Cardiac muscle cell (in vitro differentiated cells and primary cell): ENCODE measurements around the gene C1QBP. TPM values are rescaled to one million over a fixed set of nuclear protein-coding genes. Genes with fewer than 3 reads are reported as not detected.
"Not testable (repeated sequence)": the region's sequence is repeated elsewhere in the genome, so short reads cannot be mapped to it uniquely, and the experiment has no call there.

Experiments
- DNase-seq, 2 donors: peaks; one replicate each; pipeline versions ENCODE4 v3.0.0 to v3.0.0-alpha.2; 2010 to 2017; ENCODE audit warnings: low read depth in 1 of 2, low spot score in 1 of 2
- H3K27ac ChIP-seq: fragments of 200-600 bp; sonication (generic); 2 replicates; pipeline ENCODE4 v1.5.1; 2016
- H3K27me3 ChIP-seq: fragments of 200-600 bp; sonication (generic); 2 replicates; pipeline ENCODE4 v1.6.0; 2016; ENCODE audit warnings: control low read depth
- H3K36me3 ChIP-seq: fragments of 200-600 bp; sonication (generic); 2 replicates; pipeline ENCODE4 v1.5.1; 2016; ENCODE audit warnings: control low read depth
- H3K4me1 ChIP-seq: fragments of 200-600 bp; sonication (generic); 2 replicates; pipeline ENCODE4 v1.8.1; 2017; ENCODE audit warnings: low read depth, mild to moderate bottlenecking, mixed run types
- H3K4me3 ChIP-seq: fragments of 200-600 bp; sonication (generic); 2 replicates; pipeline ENCODE4 v1.5.1; 2016; ENCODE audit warnings: mild to moderate bottlenecking
- H3K9me3 ChIP-seq: fragments of 200-600 bp; sonication (generic); 2 replicates; pipeline ENCODE4 v1.5.1; 2017; ENCODE audit warnings: low read depth, mild to moderate bottlenecking, control low read depth
- polyA plus RNA-seq: library from polyadenylated mRNA; unstranded; fragments of >200 nt; fragmentation: Nextera tagmentation; extraction: Ambion mirVana; gene quantifications from 2 replicates; pipeline ENCODE4 v1.2.1, GENCODE V29; 2016
- total RNA-seq: library from RNA; depleted of rRNA; stranded (reverse); fragments of >200 nt; gene quantifications from 2 replicates; pipeline ENCODE4 v1.2.3, GENCODE V29; 2016
- TF ChIP-seq, protein P1 (sequence below): IDR thresholded peaks from 2 replicates; pipeline ENCODE4 v1.5.1; 2012; ENCODE audit warnings: low read depth, mild to moderate bottlenecking, low read length

The C1QBP gene
- total and polyA plus RNA-seq, 2 experiments from 2014 or later, result 156 to 299 TPM

DNA sequence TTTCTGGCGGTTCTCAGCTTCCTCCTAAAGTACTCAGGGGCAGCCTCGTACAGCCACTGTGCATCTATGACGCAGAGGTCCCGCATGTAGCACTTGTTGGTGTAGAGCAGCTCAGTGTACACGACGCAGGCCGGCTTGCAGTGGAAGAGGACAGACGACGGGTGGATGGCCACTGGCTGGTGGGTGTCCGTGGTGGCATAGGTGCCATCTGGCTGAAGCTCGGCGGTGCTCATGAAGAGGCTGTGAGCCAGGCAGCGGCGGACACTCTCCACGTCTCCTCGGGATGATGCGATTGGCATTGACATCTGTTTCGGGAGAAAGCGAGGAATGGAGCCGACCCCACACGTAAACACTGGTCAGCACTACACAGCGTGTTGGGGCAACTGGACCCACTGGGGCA, 5.3 kb upstream of the C1QBP start:
- Histone ChIP-seq H3K4me3 (no peak overlapping the region), H3K27me3 (no peaks in the 10 kb centered on the region), H3K9me3 (no peaks in the 10 kb centered on the region), H3K36me3 (peaks cover 33% of the 10 kb centered on the region), H3K4me1 (no peaks in the 10 kb centered on the region), H3K27ac (no peak overlapping the region)
- TF ChIP-seq, protein P1, sequence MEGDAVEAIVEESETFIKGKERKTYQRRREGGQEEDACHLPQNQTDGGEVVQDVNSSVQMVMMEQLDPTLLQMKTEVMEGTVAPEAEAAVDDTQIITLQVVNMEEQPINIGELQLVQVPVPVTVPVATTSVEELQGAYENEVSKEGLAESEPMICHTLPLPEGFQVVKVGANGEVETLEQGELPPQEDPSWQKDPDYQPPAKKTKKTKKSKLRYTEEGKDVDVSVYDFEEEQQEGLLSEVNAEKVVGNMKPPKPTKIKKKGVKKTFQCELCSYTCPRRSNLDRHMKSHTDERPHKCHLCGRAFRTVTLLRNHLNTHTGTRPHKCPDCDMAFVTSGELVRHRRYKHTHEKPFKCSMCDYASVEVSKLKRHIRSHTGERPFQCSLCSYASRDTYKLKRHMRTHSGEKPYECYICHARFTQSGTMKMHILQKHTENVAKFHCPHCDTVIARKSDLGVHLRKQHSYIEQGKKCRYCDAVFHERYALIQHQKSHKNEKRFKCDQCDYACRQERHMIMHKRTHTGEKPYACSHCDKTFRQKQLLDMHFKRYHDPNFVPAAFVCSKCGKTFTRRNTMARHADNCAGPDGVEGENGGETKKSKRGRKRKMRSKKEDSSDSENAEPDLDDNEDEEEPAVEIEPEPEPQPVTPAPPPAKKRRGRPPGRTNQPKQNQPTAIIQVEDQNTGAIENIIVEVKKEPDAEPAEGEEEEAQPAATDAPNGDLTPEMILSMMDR, result no peak
- no peak for DNase-seq

DNA sequence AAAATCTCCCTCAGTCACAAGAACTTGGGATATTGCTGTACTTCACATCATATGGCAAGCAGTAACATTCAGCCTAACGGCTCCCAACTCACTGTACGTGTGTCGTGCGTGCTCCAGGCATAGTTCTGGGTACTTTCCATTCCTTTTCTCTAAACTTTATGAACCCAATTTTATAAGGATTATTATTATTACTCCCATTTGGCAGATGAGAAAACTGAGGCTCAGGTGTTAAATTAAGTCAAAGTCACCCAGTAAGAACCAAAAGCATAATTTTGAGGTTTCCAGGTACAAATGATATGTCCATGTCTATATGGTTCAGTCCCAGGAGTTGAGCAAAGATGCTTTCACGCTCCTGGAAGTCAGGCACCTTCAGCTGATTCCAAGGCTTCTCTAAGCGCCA, 4.8 kb upstream of the C1QBP start:
- Histone ChIP-seq H3K9me3 (no peaks in the 10 kb centered on the region), H3K4me1 (no peaks in the 10 kb centered on the region), H3K27ac (no peak overlapping the region), H3K36me3 (peaks cover 28% of the 10 kb centered on the region), H3K27me3 (no peaks in the 10 kb centered on the region), H3K4me3 (no peak overlapping the region)
- DNase-seq, result no peak
- TF ChIP-seq, protein P1, result no peak

DNA sequence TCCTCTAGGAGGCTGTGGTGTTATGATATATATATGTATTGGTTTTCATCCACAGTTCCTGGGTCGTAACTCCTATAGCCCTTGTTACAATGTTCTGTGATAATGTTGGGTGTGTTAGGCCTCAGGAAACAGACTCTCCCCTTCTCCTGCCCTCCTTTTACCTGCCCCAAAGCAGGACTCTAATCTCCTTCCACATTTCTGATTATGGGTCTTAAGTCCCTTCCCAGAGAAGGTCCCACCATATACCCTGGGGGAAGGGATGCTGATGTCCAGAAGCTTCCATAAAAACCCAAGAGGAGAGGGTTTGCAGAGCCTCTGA, 450 bp upstream of the C1QBP start:
- Histone ChIP-seq H3K9me3 (no peaks in the 10 kb centered on the region), H3K36me3 (peaks cover 34% of the 10 kb centered on the region), H3K27ac (peak overlapping the region; percentile 74), H3K4me1 (peaks cover 8% of the 10 kb centered on the region), H3K4me3 (peak overlapping the region; percentile 94), H3K27me3 (no peaks in the 10 kb centered on the region)
- no peak for DNase-seq
- TF ChIP-seq, protein P1, result peak; percentile 17

DNA sequence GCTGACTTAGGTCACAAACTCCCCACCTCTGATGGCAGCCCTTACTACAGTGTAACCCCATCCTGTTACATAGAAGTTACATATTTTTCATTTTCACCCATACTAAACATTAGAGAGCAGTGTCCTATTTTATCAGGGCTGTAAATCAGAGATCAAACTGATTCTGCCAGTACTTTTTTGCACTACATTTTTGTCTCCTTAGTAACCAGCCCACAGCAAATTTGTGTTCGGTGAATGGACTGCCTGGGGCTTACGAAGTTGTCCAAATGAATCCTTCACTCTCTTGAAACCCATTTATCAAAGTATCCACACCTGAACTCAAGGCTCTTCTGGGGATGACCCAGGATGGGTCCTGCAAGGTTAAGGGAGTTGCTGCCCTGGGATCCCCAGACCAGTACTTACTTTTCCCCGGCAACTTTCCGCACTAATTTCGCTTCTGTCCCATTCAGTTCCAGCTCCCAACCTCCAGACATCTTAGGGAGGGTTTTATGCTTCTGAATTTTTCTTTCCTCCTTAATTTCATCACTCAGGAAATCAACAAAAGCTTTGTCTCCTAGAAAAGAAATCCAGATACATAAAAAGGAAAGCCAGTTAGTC, 1.1 kb downstream of the C1QBP start:
- peaks cover 8% of the 10 kb centered on the region for H3K4me1 ChIP-seq
- no peak for DNase-seq
- H3K27me3 ChIP-seq, result no peaks in the 10 kb centered on the region
- peaks cover 38% of the 10 kb centered on the region for H3K36me3 ChIP-seq
- H3K4me3 ChIP-seq, result peak overlapping the region; percentile 94
- TF ChIP-seq, protein P1, result no peak
- H3K27ac ChIP-seq, result peak overlapping the region; percentile 83
- no peaks in the 10 kb centered on the region for H3K9me3 ChIP-seq

DNA sequence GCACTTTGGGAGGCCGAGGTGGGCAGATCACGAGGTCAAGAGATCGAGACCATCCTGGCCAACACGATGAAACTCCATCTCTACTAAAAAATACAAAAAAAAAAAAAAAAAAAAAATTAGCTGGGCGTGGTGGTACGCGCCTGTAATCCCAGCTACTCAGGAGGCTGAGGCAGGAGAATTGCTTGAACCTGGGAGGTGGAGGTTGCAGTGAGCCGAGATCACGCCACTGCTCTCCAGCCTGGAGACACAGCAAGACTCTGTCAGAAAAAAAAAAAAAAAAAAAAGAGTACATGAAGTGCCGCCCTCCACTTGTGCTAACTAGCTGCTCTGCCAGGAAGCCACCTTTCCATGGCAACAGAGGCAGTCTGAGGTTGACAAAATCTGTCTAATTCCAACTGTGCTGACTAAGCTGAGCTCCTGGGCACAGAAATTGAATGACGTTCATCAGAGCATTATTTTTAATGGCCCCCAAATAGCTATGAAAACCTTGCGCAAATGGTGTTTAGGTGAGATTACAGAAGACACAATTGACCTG, 3.1 kb downstream of the C1QBP start:
- H3K36me3 ChIP-seq, result peaks cover 51% of the 10 kb centered on the region
- not testable (repeated sequence) for H3K27ac ChIP-seq

DNA sequence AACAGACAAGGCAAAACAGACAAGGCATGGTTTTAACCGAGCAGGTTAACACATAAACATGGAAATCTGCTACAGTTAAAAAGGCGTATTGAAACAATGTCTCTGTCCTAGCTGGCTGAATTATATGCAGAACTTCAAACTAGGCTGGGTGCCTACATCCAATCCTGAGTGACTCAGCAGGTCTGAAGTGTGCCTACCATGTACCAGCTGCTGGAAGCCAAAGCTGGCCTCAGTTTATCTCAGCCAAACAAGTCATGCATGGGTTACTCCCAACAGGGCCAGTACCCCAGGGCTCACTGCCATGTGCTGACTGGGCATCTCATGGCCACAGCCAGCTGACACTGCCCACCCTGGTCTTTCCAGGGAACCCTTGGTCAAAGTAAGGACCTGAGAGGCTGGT, 4.0 kb downstream of the C1QBP start:
- H3K27me3 ChIP-seq, result no peaks in the 10 kb centered on the region
- TF ChIP-seq, protein P1, result no peak
- no peak for DNase-seq
- no peak overlapping the region for H3K4me3 ChIP-seq
- H3K9me3 ChIP-seq, result no peaks in the 10 kb centered on the region
- H3K36me3 ChIP-seq, result peaks cover 59% of the 10 kb centered on the region
- peaks cover 8% of the 10 kb centered on the region for H3K4me1 ChIP-seq
- no peak overlapping the region for H3K27ac ChIP-seq

More for the DNA sequence above, 3.1 kb downstream of the C1QBP start:
- not testable (repeated sequence) for H3K4me3 ChIP-seq, H3K9me3 ChIP-seq, H3K4me1 ChIP-seq, DNase-seq, H3K27me3 ChIP-seq
